Measurements from ENCODE around the gene CBFA2T2.

Gene CBFA2T2

GRCh38 chr20:33515569-33516216 lies 25.8 kb downstream of the CBFA2T2 start:
- peak; percentile 35 for TF ChIP-seq CTCF (IDR thresholded peaks at IDR 0.05; ENCODE audit: low read depth, low read length)
- no peak for DNase-seq (ENCODE audit: low read depth, low spot score)
- no peak overlapping the region for H3K4me3 ChIP-seq (ENCODE audit: low read depth, low read length)
- in situ Hi-C loops (cut with HindIII; ENCODE audit: low sequenced_read_pairs): no loop called here

- no peak for TF ChIP-seq CTCF (IDR thresholded peaks at IDR 0.05; ENCODE audit: low read depth, low read length)
- no peak overlapping the region for H3K4me3 ChIP-seq (ENCODE audit: low read depth, low read length)
- DNase-seq (ENCODE audit: low read depth, low spot score): peak; percentile 18
- in situ Hi-C loops (cut with HindIII; ENCODE audit: low sequenced_read_pairs): no loop called here
Measured at GRCh38 chr20:33516882-33517281, 27.0 kb downstream of the CBFA2T2 start.

- in situ Hi-C loops (cut with HindIII; ENCODE audit: low sequenced_read_pairs): no loop called here
- H3K4me3 ChIP-seq (ENCODE audit: low read depth, low read length): no peak overlapping the region
- peak; percentile 77 for DNase-seq (ENCODE audit: low read depth, low spot score)
- no peak for TF ChIP-seq CTCF (IDR thresholded peaks at IDR 0.05; ENCODE audit: low read depth, low read length)
Measured at GRCh38 chr20:33518071-33518470, 28.2 kb downstream of the CBFA2T2 start.

- in situ Hi-C loops (cut with HindIII; ENCODE audit: low sequenced_read_pairs): no loop called here
- no peak for TF ChIP-seq CTCF (IDR thresholded peaks at IDR 0.05; ENCODE audit: low read depth, low read length)
- H3K4me3 ChIP-seq (ENCODE audit: low read depth, low read length): no peak overlapping the region
- DNase-seq (ENCODE audit: low read depth, low spot score): no peak
Measured at GRCh38 chr20:33521461-33521860, 31.6 kb downstream of the CBFA2T2 start.

GRCh38 chr20:33522256-33522820 lies 32.4 kb downstream of the CBFA2T2 start:
- no peak for TF ChIP-seq CTCF (IDR thresholded peaks at IDR 0.05; ENCODE audit: low read depth, low read length)
- in situ Hi-C loops (cut with HindIII; ENCODE audit: low sequenced_read_pairs): no loop called here
- H3K4me3 ChIP-seq (ENCODE audit: low read depth, low read length): no peak overlapping the region
- no peak for DNase-seq (ENCODE audit: low read depth, low spot score)

- no peak for TF ChIP-seq CTCF (IDR thresholded peaks at IDR 0.05; ENCODE audit: low read depth, low read length)
- in situ Hi-C loops (cut with HindIII; ENCODE audit: low sequenced_read_pairs): no loop called here
- no peak overlapping the region for H3K4me3 ChIP-seq (ENCODE audit: low read depth, low read length)
- peak; percentile 29 for DNase-seq (ENCODE audit: low read depth, low spot score)
Measured at GRCh38 chr20:33524261-33524660, 34.4 kb downstream of the CBFA2T2 start.
